Measurements from ENCODE around the gene SLCO3A1.
"Not testable (repeated sequence)": the region's sequence is repeated elsewhere in the genome, so short reads cannot be mapped to it uniquely, and the experiment has no call there.

The SLCO3A1 gene

GRCh38 chr15:92167451-92167850 lies 313.9 kb downstream of the SLCO3A1 start:
- DNase-seq, result no peak

GRCh38 chr15:92168066-92168683 lies 314.7 kb downstream of the SLCO3A1 start:
- no peak for DNase-seq

- no peak for DNase-seq
Measured at GRCh38 chr15:92170897-92171296, 317.4 kb downstream of the SLCO3A1 start.

- DNase-seq, result no peak
Measured at GRCh38 chr15:92178911-92179310, 325.4 kb downstream of the SLCO3A1 start.

GRCh38 chr15:92184142-92184541 lies 330.6 kb downstream of the SLCO3A1 start:
- DNase-seq, result no peak

- DNase-seq, result no peak
Measured at GRCh38 chr15:92184679-92185230, 331.2 kb downstream of the SLCO3A1 start.

- no peak for DNase-seq
Measured at GRCh38 chr15:92187975-92188374, 334.5 kb downstream of the SLCO3A1 start.

GRCh38 chr15:92189166-92189565 lies 335.7 kb downstream of the SLCO3A1 start:
- DNase-seq, result no peak

GRCh38 chr15:92195241-92195640 lies 341.7 kb downstream of the SLCO3A1 start:
- DNase-seq, result no peak

- DNase-seq, result no peak
Measured at GRCh38 chr15:92196342-92196741, 342.8 kb downstream of the SLCO3A1 start.

- no peak for DNase-seq
Measured at GRCh38 chr15:92197746-92198145, 344.2 kb downstream of the SLCO3A1 start.

- DNase-seq, result no peak
Measured at GRCh38 chr15:92200891-92201290, 347.4 kb downstream of the SLCO3A1 start.

- DNase-seq, result no peak
Measured at GRCh38 chr15:92205255-92205739, 351.8 kb downstream of the SLCO3A1 start.

GRCh38 chr15:92207601-92208000 lies 354.1 kb downstream of the SLCO3A1 start:
- not testable (repeated sequence) for DNase-seq

Data from effector CD4-positive, alpha-beta T cell (primary cell).